ENCODE data around the gene ABCC11.
"Not testable (repeated sequence)": the region's sequence is repeated elsewhere in the genome, so short reads cannot be mapped to it uniquely, and the experiment has no call there.

ABCC11 gene

DNA sequence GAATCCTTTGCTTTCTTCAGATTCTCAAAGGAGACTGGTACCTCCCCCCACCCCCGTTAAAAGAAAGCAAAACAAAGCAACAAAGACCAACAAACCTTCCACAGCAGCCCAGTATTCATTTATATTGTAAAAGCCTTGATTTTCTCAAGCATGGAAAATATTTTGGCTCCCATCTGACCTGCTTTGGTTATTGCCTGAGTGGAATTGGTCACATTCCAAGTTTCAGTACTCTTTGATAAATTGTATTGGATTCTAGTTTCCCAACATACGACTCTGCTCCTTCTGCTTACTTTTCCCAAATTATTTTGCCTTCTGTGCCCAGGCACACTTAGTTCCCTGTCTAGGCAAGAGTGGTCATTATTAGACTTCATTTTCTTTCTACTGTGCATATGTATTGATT, 1.3 kb downstream of the ABCC11 start:
- DNase-seq (ENCODE audit: low spot score) = no peak

DNA sequence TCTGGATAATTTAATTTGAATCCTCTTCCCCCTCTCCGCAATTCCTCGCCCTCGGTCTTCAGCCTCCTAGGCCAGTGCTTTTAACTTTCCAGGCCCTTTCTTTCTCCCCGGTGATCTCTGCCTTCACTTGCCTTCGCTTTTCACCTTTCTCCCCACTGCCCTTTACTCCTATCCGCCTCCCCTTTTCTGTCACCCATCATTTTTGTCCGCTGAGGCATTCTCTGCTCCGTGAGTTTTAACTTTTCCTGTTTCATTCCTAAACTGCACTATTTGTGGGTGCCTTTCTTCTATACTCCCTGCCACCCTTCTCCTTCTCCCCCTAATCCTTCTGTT, 2.5 kb downstream of the ABCC11 start:
- DNase-seq (ENCODE audit: low spot score) = no peak

DNA sequence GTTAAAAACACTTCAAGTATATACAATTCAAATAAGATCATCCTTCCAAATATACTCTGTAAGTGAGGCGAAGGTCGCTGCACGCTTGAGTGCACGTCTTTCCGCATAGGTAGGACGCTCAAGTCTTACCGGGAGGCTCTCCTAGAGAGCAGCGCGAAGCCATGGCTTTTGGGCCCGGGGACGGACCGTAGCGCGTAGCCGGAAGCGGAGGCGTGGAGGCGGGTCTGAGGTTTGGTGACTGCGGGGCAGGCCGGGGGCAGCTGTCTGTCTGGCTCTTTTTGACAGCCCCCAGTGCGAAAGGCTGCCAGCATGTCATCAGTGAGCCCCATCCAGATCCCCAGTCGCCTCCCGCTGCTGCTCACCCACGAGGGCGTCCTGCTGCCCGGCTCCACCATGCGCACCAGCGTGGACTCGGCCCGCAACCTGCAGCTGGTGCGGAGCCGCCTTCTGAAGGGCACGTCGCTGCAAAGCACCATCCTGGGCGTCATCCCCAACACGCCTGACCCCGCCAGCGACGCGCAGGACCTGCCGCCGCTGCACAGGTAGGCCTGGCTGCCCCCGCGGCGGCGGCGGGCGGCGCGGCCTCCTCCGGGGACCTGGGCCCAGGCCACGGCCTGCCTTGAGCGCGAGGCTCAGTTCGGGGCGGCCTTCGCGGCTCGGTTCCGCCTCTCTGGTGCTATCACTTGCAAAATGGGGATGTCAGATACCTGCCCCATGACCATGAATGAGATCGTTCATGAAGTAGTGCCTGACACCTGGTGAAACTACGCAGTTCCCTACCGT, 3.1 kb downstream of the ABCC11 start, which contains the start of gene LONP2:
Gene LONP2, plus strand, starts transcription at position 221 of the 783 bp plus-strand sequence. Its CDS starts 89 bp downstream, at position 310.
- peak; percentile 89 for DNase-seq (ENCODE audit: low spot score)

DNA sequence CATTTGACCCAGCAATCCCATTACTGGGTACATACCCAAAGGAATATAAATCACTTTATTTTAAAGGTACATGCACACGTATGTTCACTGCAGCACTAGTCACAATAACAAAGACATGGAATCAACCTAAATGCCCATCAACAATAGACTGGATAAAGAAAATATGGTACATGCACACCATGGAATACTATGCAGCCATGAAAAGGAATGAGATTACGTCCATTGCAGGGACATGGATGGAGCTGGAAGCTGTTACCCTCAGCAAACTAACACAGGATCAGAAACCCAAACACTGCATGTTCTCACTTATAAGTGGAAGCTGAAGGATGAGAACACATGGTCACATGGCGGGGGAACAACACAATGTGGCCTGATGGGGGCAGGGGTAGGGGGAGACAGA, 7.2 kb downstream of the ABCC11 start:
- DNase-seq (ENCODE audit: low spot score) = not testable (repeated sequence)

DNA sequence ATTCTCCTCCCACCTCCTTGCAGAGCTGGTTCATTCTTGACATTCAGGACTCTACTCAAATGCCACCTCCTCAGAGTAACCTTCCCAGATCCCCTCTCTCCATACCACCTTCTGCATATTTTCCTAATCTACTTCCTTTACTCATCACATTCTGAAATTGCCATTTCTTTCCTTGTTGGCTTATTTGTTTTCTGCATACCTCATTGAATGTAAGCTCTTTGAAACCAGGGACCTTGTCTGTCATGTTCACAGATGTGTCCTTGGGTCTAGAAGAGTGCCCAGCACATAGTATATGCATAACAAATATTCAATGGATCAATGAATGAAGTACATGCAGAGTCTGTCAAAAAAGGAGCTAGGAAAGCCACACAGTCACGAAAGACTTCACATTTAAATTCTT, 11.1 kb downstream of the ABCC11 start:
- no peak for DNase-seq (ENCODE audit: low spot score)

DNA sequence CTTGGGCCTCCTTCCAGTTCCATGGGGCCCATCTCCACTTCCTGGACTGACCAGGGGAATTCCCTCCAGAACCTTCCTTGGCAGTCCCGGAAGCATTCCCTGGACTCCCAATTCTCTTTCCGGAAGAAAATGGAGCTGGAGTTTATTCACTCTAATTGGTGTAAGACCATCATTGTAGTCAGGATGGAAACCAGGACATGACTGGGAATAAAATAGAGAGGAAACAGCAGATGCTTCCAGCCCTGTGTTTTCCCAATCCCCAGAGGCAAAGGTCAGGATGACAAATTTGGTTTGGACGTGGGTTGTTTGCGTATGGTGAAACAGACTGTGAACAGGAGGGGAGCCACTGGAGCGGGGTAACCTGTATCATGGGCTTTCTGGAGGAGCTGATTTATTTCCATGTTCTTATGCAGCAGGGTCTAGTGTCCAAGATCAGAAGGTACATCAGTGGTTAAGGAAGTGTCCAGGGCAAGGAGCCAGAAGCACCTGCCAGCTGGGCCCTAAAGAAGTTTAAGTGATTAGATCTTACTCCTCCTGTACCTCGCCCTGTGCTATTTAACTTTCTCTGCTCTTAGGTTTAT, 11.7 kb downstream of the ABCC11 start:
- no peak for DNase-seq (ENCODE audit: low spot score)

DNA sequence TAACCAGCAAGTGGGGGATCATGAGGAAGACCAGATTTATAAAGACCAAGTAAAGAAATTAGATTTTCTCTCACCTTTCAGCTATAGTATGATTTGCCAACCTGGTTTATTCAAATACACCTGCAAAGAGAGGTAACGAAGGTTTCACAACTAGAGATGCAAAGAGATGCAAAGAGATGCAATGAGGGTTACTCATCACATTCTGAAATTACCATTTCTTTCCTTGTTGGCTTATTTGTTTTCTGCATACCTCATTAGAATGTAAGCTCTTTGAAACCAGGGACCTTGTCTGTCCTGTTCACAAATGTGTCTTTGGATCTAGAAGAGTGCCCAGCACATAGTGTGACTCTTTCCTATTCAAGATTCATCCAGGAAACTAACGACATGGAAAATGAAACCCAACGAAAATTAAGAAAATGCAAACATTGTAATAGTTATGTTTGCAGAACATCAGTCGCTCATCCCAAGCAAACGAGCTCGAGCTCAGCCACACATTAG, 12.2 kb downstream of the ABCC11 start:
- no peak for DNase-seq (ENCODE audit: low spot score)

DNA sequence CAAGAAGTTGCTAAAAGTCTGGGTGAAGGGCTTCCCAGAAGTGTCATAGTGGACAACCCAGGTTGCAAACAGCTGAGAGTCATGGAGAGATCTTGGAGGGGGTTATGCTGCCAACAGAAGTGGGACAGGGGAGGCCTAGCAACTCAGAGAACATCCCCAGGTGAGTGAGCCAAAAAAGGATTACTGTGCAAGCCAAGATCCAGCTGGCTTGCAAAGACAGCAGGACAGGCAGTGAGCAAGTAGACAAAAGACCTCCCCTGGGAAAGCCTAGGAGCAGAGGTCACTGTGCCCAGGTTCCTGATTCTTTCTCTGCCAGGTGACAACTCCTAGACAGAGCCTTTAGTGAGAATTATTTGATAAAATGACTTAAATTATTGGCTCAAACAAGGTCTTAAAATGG, 12.7 kb downstream of the ABCC11 start:
- no peak for DNase-seq (ENCODE audit: low spot score)

DNA sequence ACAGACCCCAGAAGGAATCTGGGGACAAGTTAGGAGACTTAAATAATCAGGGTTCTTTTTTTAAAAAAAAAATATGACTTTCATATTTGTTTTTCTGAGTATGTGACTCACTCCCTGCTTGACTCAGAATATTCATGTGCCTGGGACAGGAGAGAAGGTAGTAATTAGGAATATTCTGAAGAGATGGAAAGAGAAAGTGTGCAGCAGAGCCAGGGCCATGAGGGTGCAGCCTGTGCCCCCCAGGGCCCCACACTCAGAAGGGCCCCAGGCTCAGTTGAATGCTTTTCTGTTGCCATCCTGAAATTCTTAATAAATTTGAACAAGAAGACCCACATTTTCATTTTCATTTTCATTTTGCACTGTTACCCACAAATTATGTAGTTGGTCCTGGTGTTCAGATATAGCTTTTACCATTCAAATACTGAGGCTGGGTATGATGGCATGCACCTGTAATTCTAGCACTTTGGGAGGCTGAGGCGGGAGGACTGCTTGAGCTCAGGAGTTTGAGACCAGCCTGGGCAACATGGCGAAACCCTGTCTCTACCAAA, 14.8 kb downstream of the ABCC11 start:
- no peak for DNase-seq (ENCODE audit: low spot score)

DNA sequence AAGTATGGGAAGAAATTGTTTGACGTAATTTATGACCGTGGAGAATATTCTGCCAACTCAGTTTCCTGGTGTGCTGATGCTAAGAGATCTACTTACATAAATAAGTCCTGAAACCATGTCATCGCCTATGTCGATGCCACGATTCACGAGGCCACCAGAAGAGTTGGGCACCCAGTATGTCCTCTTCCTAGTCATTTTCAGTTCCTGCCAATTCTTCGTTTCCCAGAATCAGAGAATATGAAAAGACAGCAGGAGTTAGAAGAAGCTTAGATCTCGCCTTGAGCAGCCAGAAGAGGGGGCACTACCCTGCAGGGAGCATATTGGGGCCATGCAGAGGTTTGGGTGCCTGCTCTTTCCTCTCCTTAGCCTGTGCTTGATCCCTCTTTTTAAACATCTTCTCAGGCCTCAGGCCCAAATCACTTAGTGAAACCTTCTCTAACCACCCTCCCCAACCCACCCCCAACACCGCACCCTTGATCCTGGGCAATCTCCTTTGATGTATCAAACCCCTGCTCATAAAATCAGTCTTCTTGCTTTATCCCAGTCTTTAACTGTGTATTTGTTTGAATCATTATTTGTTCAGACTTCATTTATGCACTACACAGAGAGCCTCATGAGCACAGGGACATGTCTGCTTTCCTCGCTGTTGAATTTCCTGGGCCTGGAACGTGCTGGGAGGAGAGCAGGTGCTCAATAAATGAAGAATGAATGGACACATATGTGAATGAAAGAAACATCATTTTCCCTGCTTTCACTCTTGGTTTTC, 15.4 kb downstream of the ABCC11 start:
- no peak for DNase-seq (ENCODE audit: low spot score)

DNA sequence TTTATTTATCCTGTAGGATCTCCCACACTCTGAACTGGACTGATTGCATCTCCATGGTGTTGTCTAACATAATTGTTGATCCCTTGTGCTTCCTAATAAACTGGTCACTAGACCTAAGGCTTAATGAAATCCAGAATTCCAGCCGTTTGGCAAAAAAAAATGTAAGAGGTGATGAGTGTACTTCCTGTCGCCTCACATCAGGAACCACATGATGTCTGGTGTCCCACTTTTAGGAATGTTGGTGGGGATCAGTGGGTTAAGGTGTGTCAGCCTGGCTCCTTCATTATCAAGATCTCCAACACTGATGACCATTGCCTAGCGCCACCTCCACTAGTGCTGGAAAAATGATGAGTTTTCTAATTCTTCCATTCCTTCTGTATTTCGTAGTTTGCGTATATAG, 21.9 kb downstream of the ABCC11 start:
- DNase-seq (ENCODE audit: low spot score) = no peak

DNA sequence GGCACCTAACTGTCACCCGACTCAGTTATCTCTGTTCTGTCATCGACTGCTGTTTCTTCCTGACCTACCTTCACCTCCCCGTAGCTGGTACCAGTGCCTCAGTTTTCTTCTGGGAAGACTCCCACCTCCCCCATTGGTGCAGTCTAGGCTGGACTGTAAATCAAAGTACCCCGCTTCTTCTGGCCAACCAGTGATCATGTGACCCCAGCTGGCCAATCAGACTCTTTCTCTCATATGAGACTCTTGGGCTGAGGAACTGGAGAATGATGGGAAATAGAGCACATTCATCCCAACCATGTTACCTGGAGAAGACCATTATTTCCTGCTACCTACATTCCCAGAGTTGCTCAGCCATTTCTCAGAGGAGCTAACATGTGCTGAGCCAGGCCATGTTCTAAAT, 23.8 kb downstream of the ABCC11 start:
- no peak for DNase-seq (ENCODE audit: low spot score)

DNA sequence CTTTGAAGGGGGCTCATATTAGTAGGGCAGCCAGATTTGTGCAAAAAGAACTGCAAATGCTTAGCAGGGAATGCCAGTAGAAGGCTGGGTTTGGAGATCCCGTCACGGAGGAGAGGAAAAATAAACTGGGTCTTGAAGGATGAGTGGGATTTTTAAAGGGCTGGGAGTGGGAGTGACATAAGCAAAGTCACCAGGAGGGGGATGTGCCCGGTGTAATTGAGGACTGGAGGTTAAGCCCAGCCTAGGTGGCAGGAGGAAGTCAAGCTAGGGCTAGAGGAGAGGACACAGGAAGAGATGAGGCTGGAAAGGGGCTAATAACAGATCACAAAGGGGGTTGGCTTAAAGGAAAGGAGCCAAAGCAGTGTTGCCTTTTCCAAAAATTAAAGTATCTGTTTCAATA, 26.4 kb downstream of the ABCC11 start:
- no peak for DNase-seq (ENCODE audit: low spot score)

DNA sequence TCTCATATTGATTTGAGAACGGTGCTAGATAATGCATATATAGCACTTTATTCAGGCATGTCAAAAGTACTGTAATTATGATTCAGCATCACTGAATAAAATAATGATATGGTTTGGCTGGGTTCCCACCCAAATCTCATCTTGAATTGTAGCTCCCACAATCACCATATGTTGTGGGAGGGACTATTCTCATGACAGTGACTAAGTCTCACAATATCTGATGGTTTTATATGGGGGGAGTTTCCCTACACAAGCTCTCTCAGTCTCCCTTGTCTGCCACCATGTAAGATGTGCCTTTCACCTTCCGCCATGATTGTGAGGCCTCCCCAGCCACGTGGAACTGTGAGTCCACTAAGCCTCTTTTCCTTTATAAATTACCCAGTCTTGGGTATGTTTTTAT, 28.9 kb downstream of the ABCC11 start:
- DNase-seq (ENCODE audit: low spot score) = no peak

DNA sequence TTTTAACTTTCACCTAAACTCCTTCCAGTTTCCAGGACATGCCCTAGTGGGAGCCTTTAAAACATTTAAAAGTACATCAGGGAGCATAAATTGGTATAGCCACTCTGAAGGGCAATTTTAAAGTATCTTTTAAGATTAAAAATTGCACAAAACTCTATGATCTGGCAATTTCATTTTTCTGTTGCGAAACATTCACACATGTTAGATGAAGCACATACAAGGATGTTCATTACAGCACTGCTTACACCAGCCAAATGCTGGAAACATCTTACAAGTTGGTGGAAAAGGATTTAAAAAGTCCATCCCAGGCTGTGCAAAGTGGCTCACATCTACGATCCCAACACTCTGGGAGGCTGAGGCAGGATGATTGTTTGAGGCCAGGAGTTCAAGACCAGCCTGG, 29.6 kb downstream of the ABCC11 start:
- DNase-seq (ENCODE audit: low spot score) = no peak

DNA sequence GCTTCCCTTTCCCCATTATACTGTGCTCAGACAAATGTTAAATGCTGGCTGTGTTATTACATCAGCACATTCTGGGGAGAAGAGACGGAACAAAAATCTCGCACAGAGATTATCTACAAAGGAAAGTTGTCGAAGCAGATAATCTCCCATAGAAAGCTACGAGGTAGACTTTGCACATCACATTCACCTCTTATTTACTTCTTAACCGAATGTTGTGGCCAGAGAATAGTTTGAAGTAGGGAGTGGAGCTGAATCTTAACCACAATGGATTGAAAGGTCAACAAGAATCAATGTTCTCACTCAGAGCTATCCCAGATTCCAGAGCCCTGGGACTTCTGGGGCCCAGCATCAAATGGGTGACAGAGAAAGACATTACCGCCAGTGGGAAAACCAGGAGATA, 31.6 kb downstream of the ABCC11 start:
- DNase-seq (ENCODE audit: low spot score) = no peak

DNA sequence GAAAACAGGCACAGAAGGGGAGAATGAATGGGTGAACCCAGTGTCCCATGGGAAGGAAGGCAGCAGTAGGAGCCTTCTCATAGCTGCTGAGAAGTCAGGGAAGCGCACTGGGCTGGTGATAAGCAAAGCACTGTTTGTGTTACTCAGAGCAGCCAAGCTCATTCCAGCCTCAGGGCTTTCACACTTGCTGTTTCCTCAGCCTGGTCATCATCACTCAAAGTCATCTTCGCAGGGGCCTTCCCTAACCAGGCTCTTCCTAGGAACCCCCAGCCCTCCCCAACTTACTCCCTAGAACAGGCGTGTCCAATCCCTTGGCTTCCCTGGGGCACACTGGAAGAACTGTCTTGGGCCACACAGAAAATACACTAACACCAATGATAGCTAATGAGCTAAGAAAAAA, 35.3 kb downstream of the ABCC11 start:
- no peak for DNase-seq (ENCODE audit: low spot score)

DNA sequence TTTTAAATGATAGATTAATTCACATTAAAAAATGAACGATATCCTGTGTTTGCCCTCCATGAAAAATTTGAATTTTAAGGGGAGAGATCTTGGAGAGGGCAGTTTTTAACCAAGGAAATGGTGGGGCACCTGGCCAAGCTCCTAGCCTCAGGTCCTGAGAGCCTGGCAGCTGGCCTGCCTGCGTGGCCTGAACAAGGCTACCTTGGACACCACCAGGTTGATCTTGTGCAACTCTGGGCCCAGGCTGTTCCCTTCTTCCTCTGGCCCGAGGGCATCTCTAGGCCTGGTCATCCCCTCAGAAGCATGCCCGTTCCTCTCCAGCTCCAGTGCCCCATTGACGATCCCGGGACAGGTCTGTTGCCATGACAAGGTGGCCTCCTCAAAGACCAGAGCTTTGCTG, 36.6 kb downstream of the ABCC11 start:
- DNase-seq (ENCODE audit: low spot score) = no peak

DNA sequence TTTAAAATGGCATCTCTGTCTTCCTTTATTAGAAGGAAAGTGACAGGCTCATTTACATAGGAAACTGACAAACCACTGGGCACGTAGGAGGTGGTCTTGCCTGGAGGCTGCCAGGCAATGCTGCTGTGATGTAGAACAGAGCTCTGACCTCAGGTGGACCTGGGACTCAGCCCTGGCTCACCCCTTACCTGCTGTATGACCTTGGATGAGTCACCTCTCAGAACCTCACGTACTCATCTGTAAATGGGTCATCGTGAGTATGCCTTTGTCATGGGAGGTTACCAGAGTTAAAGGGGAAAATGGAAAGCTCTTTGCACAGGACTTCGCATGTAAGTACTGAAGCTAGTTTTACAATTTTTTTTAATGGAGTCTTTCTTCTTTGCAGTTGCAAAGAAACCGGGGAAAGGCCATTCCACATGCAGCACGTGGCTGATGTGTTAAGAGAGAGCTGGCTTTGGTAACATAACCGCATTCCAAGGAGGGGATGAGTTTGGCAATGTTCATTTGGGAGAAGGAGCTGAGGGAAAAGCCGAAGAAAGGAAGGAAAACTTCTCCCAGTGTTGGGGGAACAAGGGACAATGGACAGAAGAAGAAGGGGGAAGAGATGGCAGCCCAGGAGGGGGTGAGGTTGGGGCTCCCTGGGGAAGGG, 40.6 kb downstream of the ABCC11 start:
- no peak for DNase-seq (ENCODE audit: low spot score)

DNA sequence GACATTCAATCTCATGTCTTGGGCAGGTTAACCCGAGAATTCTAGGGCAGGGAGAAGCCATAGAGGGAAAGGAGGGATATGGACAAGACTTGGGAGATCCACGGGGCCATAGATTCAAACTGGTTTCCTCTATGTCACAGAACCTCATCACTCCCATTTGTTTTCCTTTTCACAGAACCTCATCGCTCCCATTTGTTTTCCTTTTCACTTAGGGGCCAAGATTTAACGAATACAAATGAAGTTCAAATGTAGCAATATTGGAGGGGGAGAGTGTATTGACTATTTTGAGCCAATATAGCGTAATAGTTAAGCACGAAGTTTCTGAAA, 42.6 kb downstream of the ABCC11 start:
- DNase-seq (ENCODE audit: low spot score) = no peak

DNA sequence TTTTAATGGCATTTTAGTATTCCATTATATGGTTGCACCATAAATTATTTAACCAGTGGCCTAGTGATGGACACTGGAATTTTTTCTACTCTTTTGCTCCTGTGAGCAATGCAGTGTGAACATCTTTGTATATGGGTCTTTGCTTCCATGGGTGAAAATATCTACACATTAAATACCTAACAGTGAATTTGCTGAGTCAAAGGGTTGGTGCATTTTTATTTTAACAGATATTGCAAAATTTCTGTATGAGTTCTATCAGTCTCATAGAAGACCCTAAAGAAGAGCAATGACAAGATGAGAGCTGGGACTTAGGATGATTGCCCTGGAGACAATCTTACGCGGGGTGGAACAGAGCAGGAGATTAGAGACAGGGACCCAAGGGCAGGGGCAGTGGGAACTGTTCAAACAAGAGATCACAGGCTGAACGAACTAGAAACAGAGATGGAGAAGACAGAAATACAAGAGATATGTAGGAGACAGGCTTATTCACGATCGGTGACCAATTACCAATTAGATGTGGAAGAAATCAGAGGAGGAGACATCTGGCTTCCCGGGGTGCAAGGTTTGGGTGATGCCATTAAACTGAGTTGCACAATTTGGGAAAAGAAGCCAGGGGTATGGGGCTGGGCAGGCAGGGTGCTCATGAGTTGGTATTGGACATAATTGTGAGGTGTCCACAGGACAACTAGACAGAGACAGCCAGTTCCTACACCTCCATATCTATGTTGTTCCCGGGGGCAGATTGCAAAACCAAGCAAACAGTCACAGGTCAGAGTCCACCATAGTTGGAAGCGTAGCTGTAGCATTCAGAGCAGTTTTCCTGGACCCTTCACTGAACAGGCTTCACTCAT, 43.1 kb downstream of the ABCC11 start:
- peak; percentile 23 for DNase-seq (ENCODE audit: low spot score)
